Stimulated activated CD8-positive, alpha-beta memory T cell treated with anti-CD3 and anti-CD28 coated beads, Interleukin-12 subunit alpha, Interleukin-12 subunit beta, amount 100 ng/mL, for 4 hours (primary cell): ENCODE results near the gene ENDOD1.
A peak's percentile ranks its signal among the peaks of the same experiment; 100 is the strongest.

Source experiments
- DNase-seq: peaks from one replicate; pipeline ENCODE4 v3.0.0-alpha.2; 2020; ENCODE audit warnings: low read depth

ENDOD1 gene

GRCh38 chr11:95144313-95145235 lies 54.9 kb downstream of the ENDOD1 start:
- DNase-seq, result no peak

GRCh38 chr11:95145430-95146060 lies 55.9 kb downstream of the ENDOD1 start:
- DNase-seq, result no peak

- peak; percentile 3 for DNase-seq
These were observed 57.8 kb downstream of the ENDOD1 start for GRCh38 chr11:95147364-95147905.

GRCh38 chr11:95148406-95148805 lies 58.8 kb downstream of the ENDOD1 start:
- DNase-seq, result no peak

- no peak for DNase-seq
These were observed 59.3 kb downstream of the ENDOD1 start for GRCh38 chr11:95148938-95149337.

GRCh38 chr11:95149651-95150364 lies 60.2 kb downstream of the ENDOD1 start:
- no peak for DNase-seq

- DNase-seq, result peak; percentile 78
These were observed 61.5 kb downstream of the ENDOD1 start for GRCh38 chr11:95150956-95151684.

- peak; percentile 8 for DNase-seq
These were observed 63.5 kb downstream of the ENDOD1 start for GRCh38 chr11:95152876-95153856.

- DNase-seq, result no peak
These were observed 64.2 kb downstream of the ENDOD1 start for GRCh38 chr11:95153857-95154246.

- peak; percentile 13 for DNase-seq
These were observed 64.9 kb downstream of the ENDOD1 start for GRCh38 chr11:95154514-95154913.

- DNase-seq, result no peak
These were observed 65.7 kb downstream of the ENDOD1 start for GRCh38 chr11:95155385-95155784.

GRCh38 chr11:95156133-95156721 lies 66.6 kb downstream of the ENDOD1 start:
- no peak for DNase-seq

GRCh38 chr11:95156916-95157541 lies 67.4 kb downstream of the ENDOD1 start:
- DNase-seq, result no peak

- DNase-seq, result no peak
These were observed 68.2 kb downstream of the ENDOD1 start for GRCh38 chr11:95157824-95158223.

- DNase-seq, result no peak
These were observed 71.6 kb downstream of the ENDOD1 start for GRCh38 chr11:95161248-95161647.

GRCh38 chr11:95163106-95163505 lies 73.5 kb downstream of the ENDOD1 start:
- DNase-seq, result no peak

- DNase-seq, result no peak
These were observed 76.0 kb downstream of the ENDOD1 start for GRCh38 chr11:95165638-95166037.

- DNase-seq, result no peak
These were observed 77.1 kb downstream of the ENDOD1 start for GRCh38 chr11:95166781-95167180.

GRCh38 chr11:95170294-95170693 lies 80.6 kb downstream of the ENDOD1 start:
- no peak for DNase-seq
